Activated T-cell treated with anti-CD3 and anti-CD28 coated beads for 4 hours (primary cell): ENCODE data around the gene PRKG1.

Source experiments
- DNase-seq: peaks from one replicate; pipeline ENCODE4 v3.0.0-alpha.2; 2020

Gene PRKG1

DNA sequence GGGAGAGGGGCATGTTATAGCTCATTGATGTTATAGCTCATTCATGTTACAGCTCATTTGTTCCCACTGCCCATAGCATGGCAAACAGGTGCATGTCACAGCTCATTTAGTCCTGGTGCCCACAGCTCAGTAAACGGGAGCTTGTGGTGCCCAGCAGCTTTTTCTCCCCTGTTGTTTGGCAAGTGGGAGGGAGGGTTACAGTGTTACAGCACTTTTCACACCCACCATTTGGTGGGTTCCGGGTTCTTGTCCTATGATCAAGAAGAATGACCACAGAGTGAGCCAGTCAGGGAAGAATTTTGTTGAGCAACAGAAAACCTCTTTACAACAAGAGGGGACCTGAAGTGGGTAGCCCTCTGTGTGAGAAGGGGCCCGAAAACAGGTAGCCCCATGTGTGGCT, 787.9 kb downstream of the PRKG1 start:
- no peak for DNase-seq

DNA sequence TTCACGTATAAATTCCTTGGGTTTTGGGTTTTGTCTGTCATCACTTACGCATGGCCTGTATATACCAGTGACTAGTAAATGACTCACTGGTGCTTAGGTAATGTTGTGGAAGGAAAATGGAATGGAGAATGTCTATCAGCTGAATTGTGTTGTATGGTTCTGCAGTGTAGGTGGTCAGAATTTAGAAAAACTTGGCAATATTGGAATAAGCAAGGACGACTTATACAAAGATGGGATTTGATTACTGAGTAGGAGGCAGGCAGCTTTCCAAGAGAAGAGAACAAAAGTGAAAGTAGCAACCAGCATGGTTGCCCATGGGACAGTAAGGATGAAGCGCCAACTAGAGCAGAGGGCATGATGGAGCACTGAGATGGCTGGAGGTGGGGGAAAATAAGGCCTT, 793.7 kb downstream of the PRKG1 start:
- no peak for DNase-seq

DNA sequence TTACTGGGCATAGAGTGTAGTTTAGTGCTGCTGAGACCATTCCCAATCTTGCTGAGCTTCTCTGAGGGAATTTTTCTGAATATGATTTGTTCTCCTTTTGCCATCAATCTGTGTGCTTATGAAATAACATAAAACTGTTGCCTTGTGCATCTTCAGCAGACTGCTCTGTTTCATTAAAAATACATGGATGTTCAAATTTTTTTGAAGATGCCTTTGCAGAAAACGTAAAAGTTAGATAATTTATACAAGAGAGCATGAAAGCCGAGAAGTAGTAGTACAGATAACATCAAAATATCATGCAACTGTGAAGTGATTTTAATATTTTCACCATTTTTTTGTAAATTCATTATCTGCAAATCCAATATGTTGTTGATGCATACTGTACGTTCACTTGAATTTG, 799.8 kb downstream of the PRKG1 start:
- DNase-seq: no peak

DNA sequence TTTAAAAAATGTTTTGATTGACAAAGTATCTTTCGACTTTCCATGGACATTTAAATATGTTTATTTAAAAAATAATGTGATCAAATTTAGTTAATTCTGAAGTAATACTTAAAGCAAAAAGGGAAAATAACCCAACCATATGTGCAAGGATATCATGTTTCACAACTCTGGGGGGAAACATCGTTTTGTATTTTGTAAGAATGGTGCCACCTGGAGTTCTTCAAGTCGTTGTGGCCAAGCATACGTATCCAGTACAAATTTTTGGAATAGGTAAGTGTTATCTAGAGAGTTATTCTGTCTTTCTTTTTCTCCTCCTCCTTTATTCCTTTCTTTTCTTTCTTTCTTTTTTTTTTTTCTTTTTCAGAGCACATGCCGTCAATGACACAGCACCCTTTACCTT, 801.3 kb downstream of the PRKG1 start:
- DNase-seq: no peak

DNA sequence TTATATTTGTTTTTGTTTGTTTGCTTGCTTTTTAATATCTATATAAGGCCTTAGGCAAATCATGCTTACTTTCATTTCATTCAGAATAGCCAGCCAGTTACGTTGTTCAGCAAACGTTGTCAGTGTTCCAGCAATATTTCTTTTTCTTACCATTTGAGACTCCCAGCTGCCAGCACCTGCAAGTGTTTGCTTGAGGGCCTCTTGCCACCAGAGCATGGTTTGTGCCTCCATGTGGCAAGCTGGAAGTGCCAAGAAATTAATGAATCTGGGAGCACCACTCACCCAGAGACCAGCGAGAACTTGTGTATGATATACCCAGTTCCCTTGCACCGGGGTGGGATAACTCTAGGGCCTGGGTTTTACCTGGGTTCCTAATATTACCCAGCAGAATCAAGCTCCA, 802.2 kb downstream of the PRKG1 start:
- no peak for DNase-seq

DNA sequence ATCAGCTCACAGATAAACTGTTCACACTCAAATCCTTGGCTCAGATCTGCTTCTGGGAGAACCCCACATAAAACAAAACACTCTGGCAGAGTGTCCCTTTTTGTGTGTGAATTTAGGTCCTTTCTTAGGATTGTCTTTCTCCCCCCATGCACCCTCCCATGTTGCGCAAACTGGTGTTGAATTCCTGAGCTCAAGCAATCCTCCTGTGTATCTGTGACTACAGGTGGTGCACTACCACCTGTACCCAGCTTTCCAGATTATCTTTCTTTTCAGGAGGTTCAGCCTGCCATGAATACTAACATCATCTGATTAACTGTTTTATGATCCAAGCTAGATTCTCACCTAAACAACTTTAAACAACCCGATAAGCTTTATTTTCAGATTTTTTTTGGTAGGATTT, 802.7 kb downstream of the PRKG1 start:
- no peak for DNase-seq

DNA sequence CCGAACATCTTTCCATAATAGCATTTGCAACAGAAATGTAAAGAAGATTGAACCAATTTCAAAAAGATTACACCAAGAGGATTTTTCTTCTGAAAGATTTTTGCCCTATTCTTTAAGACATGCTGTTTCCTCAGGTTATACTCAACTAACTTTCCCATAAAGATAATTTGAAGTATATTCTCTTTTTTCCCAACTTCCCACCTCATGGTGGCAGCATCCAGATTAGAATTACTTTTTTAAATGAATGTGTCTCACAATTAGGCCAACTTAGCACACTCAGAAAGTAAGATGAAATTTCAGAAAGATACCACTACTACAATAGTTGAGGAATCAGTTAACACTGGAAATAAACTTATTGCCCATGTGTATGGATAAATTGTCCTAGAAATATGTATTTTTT, 803.3 kb downstream of the PRKG1 start:
- no peak for DNase-seq

DNA sequence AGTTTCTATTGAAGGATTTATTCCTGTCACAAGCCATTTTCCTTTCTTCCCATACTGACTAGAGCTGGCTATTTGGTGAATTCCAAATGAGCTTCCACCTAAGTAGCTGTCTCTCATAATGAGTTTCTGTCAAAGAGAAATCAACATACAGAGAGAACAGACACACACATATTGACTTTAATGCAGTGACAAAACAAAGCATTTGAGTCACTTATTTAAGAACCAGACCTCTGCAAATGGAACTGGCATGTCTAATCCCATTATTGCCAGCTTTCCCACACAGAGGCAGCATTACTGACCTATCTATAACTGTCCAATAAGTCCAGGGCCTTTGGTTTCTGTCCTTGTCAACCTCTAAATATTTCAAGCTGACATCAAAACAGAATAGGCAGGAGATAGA, 804.4 kb downstream of the PRKG1 start:
- DNase-seq: no peak

DNA sequence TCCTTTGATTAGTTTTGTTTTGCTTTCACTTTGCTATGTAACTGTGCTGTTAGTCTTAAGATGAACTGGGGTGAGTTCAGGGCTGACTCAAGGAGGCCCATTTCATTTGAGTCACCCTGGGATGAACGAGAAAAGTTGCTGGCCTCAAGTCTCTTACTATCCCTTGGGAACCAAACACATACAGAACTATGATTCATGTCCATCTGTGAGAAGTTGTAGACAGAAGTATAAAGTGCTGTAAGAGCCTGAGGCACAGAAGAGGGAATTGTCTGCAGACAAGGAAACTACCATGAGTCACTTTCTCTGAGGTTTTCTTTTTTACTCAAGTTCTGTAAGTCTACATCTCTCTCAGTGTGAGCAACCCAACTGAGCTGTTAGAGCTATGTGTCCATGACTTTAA, 805.0 kb downstream of the PRKG1 start:
- DNase-seq: no peak

DNA sequence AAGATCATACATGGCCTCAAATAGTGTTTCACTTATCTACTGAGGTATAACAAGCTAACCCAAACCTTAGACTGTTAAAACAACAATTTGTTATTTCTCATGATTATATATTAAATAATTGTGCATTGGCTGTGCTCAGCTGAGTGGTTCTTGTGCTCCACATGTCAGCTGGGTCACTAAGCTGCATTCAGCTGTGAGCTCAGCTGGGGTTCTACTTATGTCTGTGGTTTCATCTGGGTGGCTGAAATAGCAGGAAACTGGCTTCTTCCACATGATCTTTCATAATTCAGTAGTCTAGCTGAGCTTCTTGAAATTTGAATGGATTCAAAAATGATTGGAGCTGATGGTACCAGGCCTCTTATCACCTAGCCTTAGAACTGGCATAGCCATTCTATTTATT, 806.9 kb downstream of the PRKG1 start:
- DNase-seq: no peak

DNA sequence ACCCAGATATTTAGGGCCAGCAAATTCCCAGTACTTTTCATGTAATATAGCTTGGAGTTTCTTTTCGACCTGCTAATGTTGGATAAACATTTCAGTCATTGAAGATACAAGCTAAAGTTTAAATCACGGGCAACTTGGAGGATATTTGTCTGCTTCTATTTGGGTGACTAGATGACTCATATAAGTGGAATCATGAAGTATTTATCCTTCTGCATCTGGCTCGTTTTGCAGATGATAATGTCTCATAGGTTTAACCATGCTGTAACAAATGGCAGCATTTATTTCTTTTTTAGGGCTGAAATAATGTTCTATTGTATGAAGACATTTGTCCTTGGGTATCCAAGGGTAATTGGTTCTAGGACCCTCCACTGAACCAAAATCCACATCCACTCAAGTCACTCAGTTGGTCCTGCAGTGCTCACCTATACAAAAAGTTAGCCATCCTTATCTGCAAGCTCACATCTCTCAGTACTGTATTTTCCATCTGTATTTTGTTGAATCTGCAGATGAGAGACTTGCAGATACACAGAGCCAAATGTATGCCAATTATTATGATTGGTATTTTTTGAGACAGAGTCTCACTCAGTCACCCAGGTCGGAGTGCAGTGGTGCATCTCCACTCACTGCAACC, 812.3 kb downstream of the PRKG1 start:
- no peak for DNase-seq

DNA sequence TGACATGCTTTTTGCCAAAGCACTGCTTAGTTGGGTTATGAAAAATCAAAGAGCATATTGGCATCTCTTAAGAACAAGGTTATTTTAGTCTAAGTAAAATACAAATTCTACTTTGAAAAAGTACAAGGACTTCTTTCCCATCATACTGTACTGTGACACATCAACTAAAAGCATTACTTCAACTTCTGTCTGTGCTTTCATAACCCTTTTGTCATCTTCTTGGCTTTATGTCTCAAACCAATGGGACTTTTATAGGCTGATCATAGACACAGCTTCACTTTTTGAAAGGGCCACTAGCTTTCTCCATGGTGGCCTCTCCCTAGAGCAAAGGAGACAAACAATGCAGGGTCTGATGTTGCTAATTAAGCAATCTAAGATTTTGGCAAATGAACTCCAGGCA, 814.0 kb downstream of the PRKG1 start:
- no peak for DNase-seq

DNA sequence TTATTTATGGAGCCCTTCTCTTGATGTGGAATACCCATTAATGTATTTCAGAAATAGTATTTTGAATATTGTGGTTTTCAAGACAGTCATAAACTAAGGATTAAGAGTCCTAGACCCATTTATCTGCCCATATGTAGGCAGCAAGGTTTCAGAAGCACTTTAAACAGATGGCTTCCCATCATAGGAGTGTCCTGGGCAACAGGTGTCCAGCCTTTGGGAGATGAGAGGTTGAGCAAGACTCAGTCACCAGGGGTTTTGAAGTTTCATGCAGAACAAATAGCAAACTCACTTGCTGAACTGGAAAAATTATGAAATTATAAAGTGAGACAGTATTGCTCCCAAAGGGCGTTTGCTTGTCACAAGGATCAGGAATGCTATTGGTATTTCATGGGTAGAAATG, 818.0 kb downstream of the PRKG1 start:
- no peak for DNase-seq

DNA sequence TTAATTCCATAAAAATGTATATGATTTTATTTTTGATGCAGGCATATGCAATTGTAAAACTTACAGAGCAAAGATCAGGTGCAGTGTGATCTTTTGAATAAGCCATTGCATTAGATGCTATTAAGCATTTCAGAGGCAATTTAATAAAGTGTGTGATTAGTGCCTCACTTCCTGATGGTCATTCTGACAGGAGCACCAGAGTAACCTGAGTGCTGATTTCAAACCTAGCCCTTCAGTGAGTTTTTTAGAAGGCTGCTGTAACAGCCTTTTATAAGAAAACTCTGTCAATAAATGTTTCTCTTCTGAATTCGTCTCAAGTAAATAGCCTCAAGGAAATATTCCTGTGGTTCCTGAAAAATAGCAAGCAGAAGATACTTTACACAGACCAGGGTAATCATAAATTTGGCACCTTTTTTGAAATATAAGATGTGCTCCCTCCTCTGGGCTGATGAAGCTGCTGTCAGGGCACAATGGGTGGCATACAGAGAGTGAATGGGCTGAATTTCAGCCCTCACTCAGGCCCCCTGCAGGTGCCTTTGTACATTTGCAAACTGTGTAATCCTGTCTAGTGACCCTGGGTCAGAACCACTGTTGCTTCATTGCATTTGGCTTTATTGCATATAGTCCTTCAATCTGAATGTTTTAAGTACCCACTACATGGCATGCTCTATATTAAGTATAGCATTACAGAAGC, 818.8 kb downstream of the PRKG1 start:
- no peak for DNase-seq

DNA sequence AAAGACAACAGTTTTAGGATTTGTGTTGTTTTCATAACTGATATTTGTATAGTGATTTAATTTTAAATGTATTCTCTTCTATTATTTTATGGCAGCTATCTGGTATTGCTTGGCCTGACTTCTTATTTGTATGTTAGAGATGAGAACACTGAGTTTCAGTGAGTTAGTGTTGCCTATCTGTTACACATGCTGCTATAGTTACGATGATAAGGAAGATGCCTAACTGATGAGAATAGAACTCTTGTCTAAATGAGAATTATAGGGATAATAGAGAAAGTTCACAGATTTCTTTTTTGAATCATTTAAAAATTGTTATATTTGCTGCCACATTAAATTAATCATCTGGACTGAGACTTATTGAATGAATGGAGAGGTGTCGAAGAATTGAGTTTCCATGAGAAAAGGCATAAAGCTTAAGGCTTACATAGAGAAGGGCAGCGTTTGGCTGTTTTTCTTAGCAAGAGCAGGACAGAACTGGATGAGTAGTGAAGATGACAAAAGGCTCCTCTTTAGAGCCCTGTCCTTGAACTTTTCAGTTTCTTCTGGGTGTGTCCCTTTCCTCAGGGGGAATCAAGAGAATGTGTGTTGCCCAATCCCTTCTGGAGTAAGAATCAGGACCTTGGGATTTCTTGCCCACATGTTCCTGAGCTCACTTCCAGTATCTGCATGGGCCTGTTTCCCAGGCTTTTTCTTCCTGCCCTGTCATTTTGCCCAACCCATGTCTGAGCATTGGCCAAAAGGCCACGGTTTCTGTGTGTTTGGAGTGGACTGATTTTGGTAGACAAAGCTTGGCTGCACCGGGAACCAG, 820.7 kb downstream of the PRKG1 start:
- no peak for DNase-seq

DNA sequence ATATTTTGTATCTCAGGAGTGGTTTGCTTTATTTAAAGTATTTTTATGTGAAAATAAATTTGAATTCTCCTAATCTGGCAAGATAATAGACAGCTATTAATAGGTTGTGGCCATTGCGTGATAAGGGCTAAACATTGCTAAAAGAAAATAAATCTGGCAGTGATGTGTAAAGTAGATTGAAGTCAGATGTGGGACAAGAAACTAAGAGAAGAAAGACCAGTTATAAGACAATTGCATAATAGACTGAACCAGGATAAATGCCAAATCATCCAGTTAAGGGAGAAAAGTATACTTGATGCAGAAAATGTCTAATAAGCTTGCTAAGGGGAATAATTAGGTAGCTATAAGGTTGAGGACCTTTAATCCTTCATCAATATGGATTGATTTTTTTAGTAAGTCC, 822.6 kb downstream of the PRKG1 start:
- no peak for DNase-seq

DNA sequence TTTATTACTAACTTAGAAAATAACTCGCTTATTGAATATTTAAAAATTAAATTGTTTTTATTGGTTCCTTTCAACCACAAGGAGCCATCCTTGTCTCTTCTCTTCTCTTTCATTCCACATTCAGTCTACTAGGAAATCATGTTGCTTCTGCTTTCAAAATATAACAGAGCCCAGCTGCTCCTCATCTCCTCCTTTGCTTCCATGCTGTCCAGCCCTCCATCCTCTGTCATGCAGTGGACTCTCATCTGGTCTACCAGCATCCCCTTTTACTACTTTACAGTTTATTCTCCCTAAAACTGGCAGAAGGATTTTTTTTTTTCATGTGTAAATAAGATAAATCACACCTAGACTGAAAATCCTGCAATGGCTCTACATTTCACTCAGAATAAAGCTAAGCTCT, 823.3 kb downstream of the PRKG1 start:
- no peak for DNase-seq

DNA sequence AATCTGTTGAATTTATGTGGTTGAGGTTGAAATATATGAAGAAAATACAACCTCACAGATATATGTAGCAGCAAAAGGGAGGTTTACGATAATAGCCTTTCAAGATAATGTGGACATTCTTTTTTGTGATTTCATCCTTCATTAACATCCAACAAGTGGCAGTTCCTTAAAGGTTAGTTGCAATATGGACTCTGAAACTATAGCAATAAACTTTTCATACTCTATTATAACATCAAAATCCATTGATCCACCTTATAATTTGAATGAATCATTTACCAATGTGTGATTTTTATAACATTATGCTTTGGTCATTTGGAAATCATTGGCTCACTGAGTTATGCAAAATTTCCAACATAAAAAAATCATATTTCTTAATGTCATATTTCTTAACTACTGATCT, 825.9 kb downstream of the PRKG1 start:
- DNase-seq: no peak

DNA sequence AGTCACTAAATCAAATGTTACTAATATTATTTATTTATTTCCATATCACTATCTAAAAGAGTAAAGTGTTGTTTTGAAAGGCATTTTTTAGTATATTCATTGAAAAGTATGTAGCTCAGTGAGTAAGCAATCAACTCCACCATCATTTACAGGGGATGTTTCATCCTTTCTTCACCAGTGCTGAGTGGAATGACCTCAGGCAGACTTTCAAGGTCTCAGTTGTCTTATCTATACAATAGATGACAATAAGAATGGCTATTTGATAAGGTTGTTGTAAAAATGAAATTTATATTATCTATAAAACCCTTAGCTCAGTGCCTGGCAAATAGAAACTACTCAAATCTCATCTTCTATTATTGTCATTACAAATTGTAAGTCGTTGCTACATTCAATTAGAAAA, 829.4 kb downstream of the PRKG1 start:
- no peak for DNase-seq

DNA sequence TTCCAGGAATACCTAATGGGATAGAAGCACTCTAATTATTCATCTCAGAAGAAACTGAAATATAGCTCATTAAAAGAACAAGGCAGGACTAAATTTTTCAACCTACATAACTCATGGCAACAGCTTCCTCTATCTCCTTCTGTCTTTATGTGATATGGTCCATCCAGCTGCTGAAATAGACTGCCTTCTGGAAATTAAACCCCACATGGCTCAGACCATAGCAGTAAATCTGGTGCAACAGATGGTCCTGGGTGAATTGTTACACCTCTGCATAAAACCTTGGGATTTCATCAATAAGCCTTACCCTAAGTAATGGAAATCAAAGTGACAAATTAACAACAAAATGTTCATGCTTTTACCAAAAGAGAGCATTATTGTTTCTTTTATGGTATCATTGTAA, 830.7 kb downstream of the PRKG1 start:
- DNase-seq: no peak

DNA sequence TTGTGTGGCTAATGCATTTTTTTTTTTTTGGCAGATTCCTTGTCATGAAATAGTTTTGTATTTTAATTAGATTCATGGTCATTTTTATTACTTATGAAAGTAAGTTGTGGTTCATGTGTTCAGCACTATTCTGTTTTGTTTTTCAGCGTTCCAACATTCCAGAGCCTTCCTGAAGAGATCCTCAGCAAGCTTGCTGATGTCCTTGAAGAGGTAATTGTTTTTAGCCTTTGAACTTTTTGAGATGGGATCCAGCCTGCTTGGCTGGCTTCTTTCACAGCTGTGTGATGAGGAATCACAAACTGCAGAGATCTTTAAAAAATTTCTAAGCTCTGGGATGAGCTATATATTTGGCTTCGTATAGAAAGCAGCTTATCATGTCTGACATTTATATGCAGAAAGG, 833.1 kb downstream of the PRKG1 start:
- no peak for DNase-seq

DNA sequence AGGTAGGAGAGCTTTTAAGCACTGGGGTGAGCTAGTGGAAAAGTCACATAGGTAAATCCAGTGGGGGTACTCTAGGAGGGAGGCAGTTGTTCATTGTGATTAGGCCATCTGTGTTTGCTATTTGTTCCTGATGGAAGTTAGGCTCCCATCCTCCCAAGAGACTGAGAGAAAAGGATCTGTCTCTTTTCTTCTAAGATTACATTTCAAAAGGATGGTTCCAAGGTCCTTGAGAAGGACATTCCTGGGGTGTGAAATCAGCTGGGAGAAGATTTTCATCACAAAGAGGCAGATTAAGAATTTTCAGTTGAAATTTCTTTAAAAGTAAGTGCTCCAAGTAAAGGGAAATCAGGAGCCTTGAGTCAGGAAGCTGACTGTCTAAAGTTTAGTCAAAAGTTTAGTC, 835.9 kb downstream of the PRKG1 start:
- DNase-seq: no peak

DNA sequence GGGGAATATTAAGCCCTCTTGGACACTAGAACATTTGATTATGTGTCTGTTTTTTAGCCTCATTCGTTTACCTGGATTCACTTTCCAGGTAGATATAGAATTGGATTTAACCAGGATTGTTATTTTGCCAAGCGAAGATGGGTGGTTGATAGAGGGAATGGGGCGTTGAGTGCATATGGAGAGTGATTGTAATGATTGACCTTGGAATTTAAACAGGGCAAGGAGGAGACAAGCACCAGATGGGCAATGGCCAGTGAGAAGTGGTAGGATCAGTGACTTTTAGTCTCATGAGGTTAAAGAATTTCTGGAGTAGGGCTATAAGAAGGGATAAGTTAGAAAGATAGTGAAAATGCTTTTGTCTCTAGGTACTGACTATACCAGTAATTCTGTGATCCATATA, 836.3 kb downstream of the PRKG1 start:
- DNase-seq: no peak

DNA sequence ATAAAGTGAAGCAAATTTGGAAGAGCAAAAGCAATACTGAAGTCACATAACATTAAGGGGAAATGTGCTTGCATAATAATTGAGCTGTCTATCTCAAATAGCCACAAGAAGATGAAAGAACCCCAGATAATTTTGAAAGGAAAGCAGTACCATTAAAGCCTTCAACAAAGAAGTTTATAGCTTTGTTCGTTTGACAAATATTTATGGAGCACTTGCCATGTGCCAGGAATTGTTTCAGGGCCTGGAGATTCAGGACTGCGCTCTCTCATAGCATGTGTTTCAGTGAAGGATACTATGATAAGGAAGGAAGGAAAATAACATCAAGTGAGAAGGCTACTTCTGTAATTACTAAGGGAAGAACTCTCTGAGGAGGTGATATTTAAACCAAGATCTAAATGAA, 837.4 kb downstream of the PRKG1 start:
- no peak for DNase-seq
